Inflammatory macrophage (primary cell): ENCODE data around the gene TEAD2.
A peak's percentile ranks its signal among the peaks of the same experiment; 100 is the strongest.

ENCODE experiments used
- DNase-seq, 2 donors: peaks; one replicate each; pipeline ENCODE4 v3.0.0-alpha.2; 2020 to 2022
- total RNA-seq, 18 experiments: gene quantifications; one replicate each; lab custom pipeline; 2026; ENCODE audit warnings: mixed read lengths in 6 of 18, inconsistent platforms in 2 of 18; lab: John Stamatoyannopoulos, UW

Gene TEAD2
- 0 to 0.33 (median 0.09) reads per million in 18 experiments for total RNA-seq

- no peak for DNase-seq
Measured at GRCh38 chr19:49362048-49362928, at the start of gene TEAD2. TSS of gene TEAD2 (minus strand) at chr19:49362416. CDS start at chr19:49360075, 2,341 bp downstream.

- no peak for DNase-seq
Measured at GRCh38 chr19:49411681-49412326, 49.6 kb upstream of the TEAD2 start.

GRCh38 chr19:49409441-49410029 lies 47.3 kb upstream of the TEAD2 start:
- peak; percentile 74 to 84 for DNase-seq

GRCh38 chr19:49408816-49409440 lies 46.7 kb upstream of the TEAD2 start:
- DNase-seq, result peak; percentile 14 to 45

GRCh38 chr19:49407482-49408015 lies 45.3 kb upstream of the TEAD2 start:
- no peak for DNase-seq

GRCh38 chr19:49407079-49407478 lies 44.9 kb upstream of the TEAD2 start:
- DNase-seq, result no peak

- no peak for DNase-seq
Measured at GRCh38 chr19:49403404-49404187, 41.4 kb upstream of the TEAD2 start.

GRCh38 chr19:49400029-49400428 lies 37.8 kb upstream of the TEAD2 start:
- DNase-seq, result no peak

GRCh38 chr19:49398931-49399330 lies 36.7 kb upstream of the TEAD2 start:
- no peak for DNase-seq

GRCh38 chr19:49398001-49398615 lies 35.9 kb upstream of the TEAD2 start:
- no peak for DNase-seq

- DNase-seq, result no peak
Measured at GRCh38 chr19:49396738-49397505, 34.7 kb upstream of the TEAD2 start.

GRCh38 chr19:49395581-49396407 lies 33.6 kb upstream of the TEAD2 start:
- DNase-seq, result peak in 1 of 2 donors; percentile 38

- DNase-seq, result no peak
Measured at GRCh38 chr19:49393881-49394280, 31.7 kb upstream of the TEAD2 start.

- DNase-seq, result peak; percentile 61 to 79
Measured at GRCh38 chr19:49391581-49392399, 29.6 kb upstream of the TEAD2 start.

GRCh38 chr19:49390929-49391359 lies 28.7 kb upstream of the TEAD2 start:
- no peak for DNase-seq

GRCh38 chr19:49390131-49390928 lies 28.1 kb upstream of the TEAD2 start:
- no peak for DNase-seq

GRCh38 chr19:49389406-49389805 lies 27.2 kb upstream of the TEAD2 start:
- no peak for DNase-seq

GRCh38 chr19:49387936-49388372 lies 25.7 kb upstream of the TEAD2 start, which contains the start of gene KASH5:
TSS of gene KASH5 (plus strand) at chr19:49388249. CDS start at chr19:49390884, 2,635 bp downstream.
- peak; percentile 82 to 85 for DNase-seq
